Activated CD8-positive, alpha-beta memory T cell treated with anti-CD3 and anti-CD28 coated beads for 48 hours (primary cell): Measurements from ENCODE around the gene MTCL3.

Experiments
- DNase-seq, 3 experiments: peaks; one replicate each; pipeline ENCODE4 v3.0.0-alpha.2; 2020; ENCODE audit warnings: low read depth in 2 of 3, low spot score in 2 of 3

MTCL3 gene

GRCh38 chr6:127515794-127516661, 3.1 kb downstream of the MTCL3 start:
- peak; percentile 31 to 52 (median 43) for DNase-seq

- peak in 1 of 3 experiments; percentile 21 for DNase-seq
Observed at GRCh38 chr6:127515234-127515793, 3.8 kb downstream of the MTCL3 start.

GRCh38 chr6:127514773-127515227, 4.3 kb downstream of the MTCL3 start:
- DNase-seq = no peak

GRCh38 chr6:127514179-127514772, 4.9 kb downstream of the MTCL3 start:
- DNase-seq = no peak

- no peak for DNase-seq
Observed at GRCh38 chr6:127513425-127513824, 5.7 kb downstream of the MTCL3 start.

- no peak for DNase-seq
Observed at GRCh38 chr6:127510876-127511275, 8.3 kb downstream of the MTCL3 start.

DNA sequence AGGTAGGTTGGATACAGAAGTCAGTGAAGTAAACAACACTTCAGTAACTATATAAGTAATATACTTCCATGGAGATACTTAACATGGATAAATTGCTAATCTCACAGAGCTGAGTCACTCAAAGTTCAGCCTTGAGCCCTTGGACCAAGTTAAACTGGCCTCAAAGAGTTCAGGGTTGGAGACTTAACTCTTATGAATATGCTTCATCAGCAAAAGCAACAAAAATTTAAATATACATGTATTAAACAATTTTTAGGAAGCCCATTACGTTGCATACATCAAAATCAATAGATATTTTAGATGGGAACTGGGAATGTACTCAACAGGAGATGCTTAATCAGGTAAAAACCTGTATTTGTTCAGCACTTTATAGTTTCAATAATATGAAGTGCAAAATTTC, 12.2 kb downstream of the MTCL3 start:
- DNase-seq = no peak

DNA sequence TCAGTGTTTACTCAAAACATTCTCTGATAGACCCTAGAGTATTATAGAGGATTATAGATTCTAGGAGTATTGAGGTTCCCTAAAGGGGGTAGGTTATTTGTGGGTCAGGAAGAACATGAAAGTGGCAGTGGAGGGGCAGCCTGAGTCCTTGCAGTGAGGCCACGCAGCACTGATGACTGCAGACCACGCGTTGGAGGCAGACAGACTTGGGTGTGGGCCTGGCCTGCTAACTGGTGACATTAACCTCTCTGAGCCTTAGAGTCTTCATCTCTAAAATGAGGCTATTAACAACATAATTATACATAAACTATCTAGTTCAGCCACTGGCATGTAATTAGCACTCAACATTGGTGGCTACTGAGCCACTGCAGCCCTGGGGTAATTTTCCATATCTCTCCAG, 16.1 kb downstream of the MTCL3 start:
- DNase-seq = no peak

DNA sequence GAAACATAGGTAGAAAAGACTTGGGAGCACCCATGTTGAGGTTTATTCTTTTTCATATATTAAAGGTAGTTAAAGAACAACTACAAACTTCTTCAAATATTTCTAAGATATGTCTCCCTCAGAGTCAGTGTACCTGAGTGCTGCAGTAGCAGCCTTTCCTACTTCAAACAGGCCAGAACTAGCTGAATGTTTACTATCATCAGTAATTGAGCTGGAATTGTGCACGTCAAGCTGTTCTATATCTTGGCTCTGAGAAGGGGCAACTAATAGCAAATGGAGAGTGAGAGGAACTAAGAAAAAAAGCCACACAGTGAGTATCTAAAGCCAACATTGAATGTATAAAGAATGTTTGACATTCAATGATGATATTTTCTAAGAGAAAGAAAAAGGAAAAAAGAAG, 21.7 kb downstream of the MTCL3 start:
- no peak for DNase-seq

GRCh38 chr6:127496471-127496870, 22.7 kb downstream of the MTCL3 start:
- DNase-seq = no peak

DNA sequence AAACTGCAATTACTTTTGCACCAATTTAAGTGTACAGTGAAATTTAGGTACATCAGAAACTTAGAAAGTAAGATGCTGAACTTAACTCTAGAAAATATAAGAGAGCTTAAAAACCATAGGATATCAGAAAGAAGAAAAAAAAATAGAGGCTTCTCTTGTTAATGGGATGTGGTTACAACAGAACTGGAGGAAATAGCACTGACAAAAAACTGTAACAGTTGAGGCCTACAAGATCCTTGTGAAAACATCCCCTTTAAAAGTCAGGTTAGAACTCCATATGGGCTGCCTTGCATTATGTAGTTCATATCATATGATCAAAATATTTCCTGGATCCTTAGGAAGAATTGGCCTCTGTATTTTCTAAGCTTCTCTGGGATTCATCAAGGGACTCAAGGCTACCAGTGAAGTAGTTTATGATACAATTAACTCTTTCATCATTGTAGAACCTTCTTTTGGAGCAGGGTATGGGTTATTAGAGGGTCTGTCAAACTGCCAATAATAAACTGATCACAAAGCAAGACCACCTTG, 24.8 kb downstream of the MTCL3 start:
- no peak for DNase-seq

- no peak for DNase-seq
Observed at GRCh38 chr6:127489248-127489647, 29.9 kb downstream of the MTCL3 start.

GRCh38 chr6:127486934-127487333, 32.2 kb downstream of the MTCL3 start:
- no peak for DNase-seq

- DNase-seq = no peak
Observed at GRCh38 chr6:127484212-127484863, 34.8 kb downstream of the MTCL3 start.

- DNase-seq = no peak
Observed at GRCh38 chr6:127483399-127484055, 35.6 kb downstream of the MTCL3 start.

GRCh38 chr6:127482325-127482724, 36.8 kb downstream of the MTCL3 start:
- DNase-seq = no peak

GRCh38 chr6:127481628-127482027, 37.5 kb downstream of the MTCL3 start:
- no peak for DNase-seq

DNA sequence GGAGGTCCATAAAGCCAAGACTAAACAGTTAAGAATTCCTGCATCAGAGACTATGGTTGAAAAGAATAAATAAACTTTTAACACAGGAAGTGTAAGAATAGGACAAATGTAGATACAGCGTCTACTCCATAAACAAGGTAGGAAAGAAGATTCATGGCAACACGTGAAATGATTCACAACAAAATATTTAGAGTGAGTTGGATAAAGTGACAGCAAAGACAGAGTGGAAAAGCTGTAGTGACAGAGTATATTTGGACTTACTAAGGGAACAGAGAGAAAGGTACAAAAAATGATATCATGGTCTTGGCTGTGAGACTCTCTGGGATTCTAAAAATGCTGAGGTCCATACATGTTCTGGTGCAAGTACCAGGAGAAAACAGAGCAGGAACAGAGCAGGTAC, 38.0 kb downstream of the MTCL3 start:
- DNase-seq = no peak

DNA sequence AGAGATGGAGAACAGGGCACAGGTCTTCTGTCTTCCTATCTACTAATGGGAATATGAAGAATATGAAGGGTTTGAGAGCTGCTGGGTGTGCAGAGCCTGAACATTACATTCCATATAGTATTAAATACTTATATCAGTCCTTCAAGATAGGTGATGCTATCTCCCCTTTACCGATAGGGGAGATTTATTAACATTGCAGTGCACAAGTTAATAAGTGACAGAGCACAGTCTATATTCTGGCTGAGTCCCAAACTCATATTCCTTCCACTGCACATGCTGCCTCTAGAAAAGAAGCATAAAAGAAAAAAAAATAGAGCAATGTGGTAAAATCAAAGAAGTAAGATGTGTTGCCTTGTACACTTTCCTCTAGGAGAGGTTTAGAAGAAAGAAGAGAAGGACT, 41.5 kb downstream of the MTCL3 start:
- no peak for DNase-seq

- DNase-seq = no peak
Observed at GRCh38 chr6:127475823-127476176, 43.3 kb downstream of the MTCL3 start.
